ENCODE results near the gene RNF26. TPM values are rescaled to one million over a fixed set of nuclear protein-coding genes. Genes with fewer than 3 reads are reported as not detected.

Gene RNF26
- total RNA-seq, 1 experiment from 2014 or later, result 45.6 TPM

GRCh38 chr11:119345685-119346084 lies 11.4 kb downstream of the RNF26 start:
- no peaks in the 10 kb centered on the region for H4K20me1 ChIP-seq (ENCODE audit: insufficient read depth)
- no peaks in the 10 kb centered on the region for H3K79me2 ChIP-seq (ENCODE audit: insufficient read depth, low read length)
- H3K4me2 ChIP-seq (ENCODE audit: low read length), result no peak overlapping the region
- H3K9me2 ChIP-seq (ENCODE audit: insufficient read depth), result no peaks in the 10 kb centered on the region
- no peak overlapping the region for H3K27ac ChIP-seq (ENCODE audit: low read depth, low read length)
- H3K36me3 ChIP-seq (ENCODE audit: control insufficient read depth in 1 of 2, insufficient read depth in 2 of 2, low read length in 2 of 2), result no peaks in the 10 kb centered on the region
- no peak overlapping the region for H2AFZ ChIP-seq (ENCODE audit: low read depth, low read length, poor library complexity, severe bottlenecking)
- H3K9ac ChIP-seq (ENCODE audit: low read length), result no peak overlapping the region
- CTCF ChIA-PET, result interaction anchor here (1.6 kb wide), 1 partner anchor 11 kb away, joined by 7 read pairs; no protein-coding TSS in a partner anchor
- no peaks in the 10 kb centered on the region for H3K9me3 ChIP-seq (ENCODE audit: control insufficient read depth in 1 of 2, insufficient read depth in 1 of 2, low read depth in 1 of 2, low read length in 2 of 2)
- POLR2A ChIA-PET, result no interaction called here
- intact Hi-C loops (cut with micrococcal nuclease), result no loop called here
- H3K4me1 ChIP-seq (ENCODE audit: control insufficient read depth in 1 of 2, insufficient read depth in 2 of 2, low read length in 2 of 2), result no peaks in the 10 kb centered on the region
- ATAC-seq (no peak), DNase-seq (ENCODE audit: low read depth, low spot score) (no peak)
- H3K4me3 ChIP-seq (replicated peaks in 1 of 2; ENCODE audit: low read depth in 1 of 2, low read length in 2 of 2), result no peak overlapping the region
- no TSS peak for BruUV-seq (replicated peaks)
- RAD21 ChIA-PET (ENCODE audit: low non-redundant PET in 1 of 2, low total read pairs in 2 of 2, uncharacterized antibody in 2 of 2, unreplicated experiment in 2 of 2), result no interaction called here
- no peaks in the 10 kb centered on the region for H3K27me3 ChIP-seq (ENCODE audit: insufficient read depth, low read length)
- no peak for TF ChIP-seq EZH2 (IDR thresholded peaks at IDR 0.05)
- no peak for TF ChIP-seq EGR1 (IDR thresholded peaks at IDR 0.05; ENCODE audit: low read depth)
- TF ChIP-seq CTCF (IDR thresholded peaks at IDR 0.05 in 2 of 3, conservative IDR thresholded peaks at IDR 0.05 in 1 of 3; ENCODE audit: borderline replicate concordance in 1 of 3, insufficient read depth in 1 of 3, low read depth in 2 of 3, low read length in 2 of 3), result no peak
- TF ChIP-seq SRF (IDR thresholded peaks at IDR 0.05; ENCODE audit: low read depth), result no peak
- TF ChIP-seq EZH2phosphoT487 (IDR thresholded peaks at IDR 0.05; ENCODE audit: borderline replicate concordance), result no peak

GRCh38 chr11:119346605-119347004 lies 12.3 kb downstream of the RNF26 start, which contains the start of gene MFRP:
Gene MFRP (minus strand): TSS chr11:119346705. CDS start chr11:119346513, 192 bp downstream.
- Histone ChIP-seq H3K4me3 (replicated peaks in 1 of 2; ENCODE audit: low read depth in 1 of 2, low read length in 2 of 2) (no peak within 1 kb of the TSS), H3K9ac (ENCODE audit: low read length) (no peak within 1 kb of the TSS), H3K79me2 (ENCODE audit: insufficient read depth, low read length) (no peaks in the 10 kb centered on the region), H3K9me3 (ENCODE audit: control insufficient read depth in 1 of 2, insufficient read depth in 1 of 2, low read depth in 1 of 2, low read length in 2 of 2) (no peaks in the 10 kb centered on the region), H4K20me1 (ENCODE audit: insufficient read depth) (no peaks in the 10 kb centered on the region), H3K4me1 (ENCODE audit: control insufficient read depth in 1 of 2, insufficient read depth in 2 of 2, low read length in 2 of 2) (no peaks in the 10 kb centered on the region), H3K4me2 (ENCODE audit: low read length) (no peak within 1 kb of the TSS), H2AFZ (ENCODE audit: low read depth, low read length, poor library complexity, severe bottlenecking) (no peak within 1 kb of the TSS), H3K36me3 (ENCODE audit: control insufficient read depth in 1 of 2, insufficient read depth in 2 of 2, low read length in 2 of 2) (no peaks in the 10 kb centered on the region), H3K27ac (ENCODE audit: low read depth, low read length) (no peak within 1 kb of the TSS; the same call in 1 of the 2 replicates), H3K9me2 (ENCODE audit: insufficient read depth) (no peaks in the 10 kb centered on the region), H3K27me3 (ENCODE audit: insufficient read depth, low read length) (no peaks in the 10 kb centered on the region)
- TF ChIP-seq RAD21 (IDR thresholded peaks at IDR 0.05; ENCODE audit: low read depth) (no peak), SRF (IDR thresholded peaks at IDR 0.05; ENCODE audit: low read depth) (no peak), ZFX (IDR thresholded peaks at IDR 0.05) (no peak), POLR2AphosphoS5 (IDR thresholded peaks at IDR 0.05; ENCODE audit: low read depth, low read length) (no peak), CTCF (IDR thresholded peaks at IDR 0.05 in 2 of 3, conservative IDR thresholded peaks at IDR 0.05 in 1 of 3; ENCODE audit: borderline replicate concordance in 1 of 3, insufficient read depth in 1 of 3, low read depth in 2 of 3, low read length in 2 of 3) (no peak), MAX (IDR thresholded peaks at IDR 0.05) (no peak), JUND (IDR thresholded peaks at IDR 0.05) (no peak), ZNF274 (IDR thresholded peaks at IDR 0.05; ENCODE audit: low read depth, low read length) (no peak), SIN3A (IDR thresholded peaks at IDR 0.05; ENCODE audit: low read depth) (no peak), TCF7L2 (IDR thresholded peaks at IDR 0.05; ENCODE audit: borderline replicate concordance, extremely low read depth, insufficient read depth, insufficient read length) (no peak)
- intact Hi-C loops (cut with micrococcal nuclease), result no loop called here
- ChIA-PET RAD21 (ENCODE audit: low non-redundant PET in 1 of 2, low total read pairs in 2 of 2, uncharacterized antibody in 2 of 2, unreplicated experiment in 2 of 2) (no interaction called here), POLR2A (no interaction called here), CTCF (interaction anchor here (1.6 kb wide), 1 partner anchor 10 kb away, joined by 7 read pairs; no protein-coding TSS in a partner anchor)
- DNase-seq (ENCODE audit: low read depth, low spot score) (no peak), ATAC-seq (no peak)
- BruUV-seq (replicated peaks), result no TSS peak

All from HCT116 (cell line).